ENCODE results near the gene SLC36A3.

DNA sequence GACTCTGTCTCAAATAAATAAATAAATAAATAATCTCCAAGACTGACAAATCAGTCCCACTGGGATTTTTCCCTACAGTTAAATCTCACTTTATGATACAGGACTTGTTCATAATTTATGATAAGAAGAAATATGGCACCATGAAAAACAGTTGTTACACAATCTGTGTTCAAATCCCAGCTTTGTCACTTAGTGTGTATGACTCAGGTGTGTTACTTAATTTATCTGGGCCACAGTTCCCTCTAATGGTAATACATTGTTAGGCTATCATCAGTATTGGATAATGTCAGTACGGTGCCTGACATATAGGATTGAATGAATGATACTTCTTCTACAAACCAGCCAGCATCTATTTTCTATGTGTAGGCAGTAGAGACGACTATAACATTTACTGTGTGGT, 23.1 kb downstream of the SLC36A3 start:
- TF ChIP-seq CTCF (IDR thresholded peaks at IDR 0.05; ENCODE audit: low read depth, low read length, poor library complexity, severe bottlenecking) (no peak), EZH2phosphoT487 (IDR thresholded peaks at IDR 0.05; ENCODE audit: borderline replicate concordance, low read length) (no peak)
